ENCODE results near the gene UNC80.

Gene UNC80

GRCh38 chr2:209757163-209757562 is 14.5 kb upstream of the UNC80 start:
- CTCF ChIA-PET: no interaction called here

GRCh38 chr2:209761566-209761965 is 10.1 kb upstream of the UNC80 start:
- DNase-seq (ENCODE audit: extremely low spot score): no peak
- CTCF ChIA-PET: no interaction called here
- POLR2A ChIA-PET: no interaction called here
- no peak for TF ChIP-seq CTCF (IDR thresholded peaks at IDR 0.05; ENCODE audit: control extremely low read depth, extremely low read depth, low read depth, missing control alignments)

More at GRCh38 chr2:209757163-209757562, 14.5 kb upstream of the UNC80 start:
- no peak for TF ChIP-seq CTCF (IDR thresholded peaks at IDR 0.05; ENCODE audit: control extremely low read depth, extremely low read depth, low read depth, missing control alignments)
- POLR2A ChIA-PET: no interaction called here
- DNase-seq (ENCODE audit: extremely low spot score): no peak

- TF ChIP-seq CTCF (IDR thresholded peaks at IDR 0.05; ENCODE audit: control extremely low read depth, extremely low read depth, low read depth, missing control alignments): no peak
- ChIA-PET CTCF (no interaction called here), POLR2A (no interaction called here)
- no peak for DNase-seq (ENCODE audit: extremely low spot score)
Measured at GRCh38 chr2:209762563-209762962, 9.1 kb upstream of the UNC80 start.

- CTCF ChIA-PET: interaction anchor here (2.0 kb wide), 1 partner anchor 8 kb away, joined by 4 read pairs; no protein-coding TSS in a partner anchor
Measured at GRCh38 chr2:209763106-209763505, 8.5 kb upstream of the UNC80 start.

GRCh38 chr2:209766613-209767012 is 5.0 kb upstream of the UNC80 start:
- ChIA-PET CTCF (interaction anchor here (1.0 kb wide), 1 partner anchor 13 kb away, joined by 3 read pairs; no protein-coding TSS in a partner anchor), POLR2A (no interaction called here)
- no peak for TF ChIP-seq CTCF (IDR thresholded peaks at IDR 0.05; ENCODE audit: control extremely low read depth, extremely low read depth, low read depth, missing control alignments)
- no peak for DNase-seq (ENCODE audit: extremely low spot score)

More at GRCh38 chr2:209763106-209763505, 8.5 kb upstream of the UNC80 start:
- no peak for DNase-seq (ENCODE audit: extremely low spot score)
- TF ChIP-seq CTCF (IDR thresholded peaks at IDR 0.05; ENCODE audit: control extremely low read depth, extremely low read depth, low read depth, missing control alignments): no peak
- POLR2A ChIA-PET: no interaction called here

GRCh38 chr2:209767316-209767715 is 4.3 kb upstream of the UNC80 start:
- ChIA-PET CTCF (interaction anchor here (1.0 kb wide), 1 partner anchor 13 kb away, joined by 3 read pairs; no protein-coding TSS in a partner anchor), POLR2A (no interaction called here)
- TF ChIP-seq CTCF (IDR thresholded peaks at IDR 0.05; ENCODE audit: control extremely low read depth, extremely low read depth, low read depth, missing control alignments): no peak
- DNase-seq (ENCODE audit: extremely low spot score): no peak

GRCh38 chr2:209768557-209768956 is 3.1 kb upstream of the UNC80 start:
- CTCF ChIA-PET: interaction anchor here (1.1 kb wide), 2 partner anchors 13 to 38 kb away, joined by 3 to 4 read pairs; no protein-coding TSS in a partner anchor
- no peak for TF ChIP-seq CTCF (IDR thresholded peaks at IDR 0.05; ENCODE audit: control extremely low read depth, extremely low read depth, low read depth, missing control alignments)
- no peak for DNase-seq (ENCODE audit: extremely low spot score)
- POLR2A ChIA-PET: no interaction called here
